NCI-H524 (cell line): ENCODE results near the gene LGALS8.

Experiments
- DNase-seq, 2 experiments: peaks; one replicate each; lab custom pipeline; 2025; lab: John Stamatoyannopoulos, UW

Gene LGALS8

DNA sequence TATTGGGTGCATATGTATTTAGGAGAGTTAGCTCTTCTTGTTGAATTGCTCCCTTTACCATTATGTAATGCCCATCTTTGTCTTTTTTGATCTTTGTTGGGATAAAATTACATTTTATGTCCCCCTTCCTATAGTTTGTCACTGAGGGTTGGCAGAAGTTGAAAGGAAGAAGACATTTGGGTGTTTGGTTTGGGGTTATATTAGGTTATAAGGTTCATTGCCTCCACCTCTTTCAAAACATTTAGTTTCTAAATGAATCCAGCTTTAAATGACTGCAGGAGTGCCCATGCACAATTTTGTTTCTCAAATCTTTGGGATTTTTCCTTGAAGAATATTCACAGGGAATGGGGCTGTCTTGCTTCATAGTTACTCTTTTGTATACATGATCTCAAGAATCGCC is 14.6 kb upstream of the LGALS8 start:
- no peak for DNase-seq

DNA sequence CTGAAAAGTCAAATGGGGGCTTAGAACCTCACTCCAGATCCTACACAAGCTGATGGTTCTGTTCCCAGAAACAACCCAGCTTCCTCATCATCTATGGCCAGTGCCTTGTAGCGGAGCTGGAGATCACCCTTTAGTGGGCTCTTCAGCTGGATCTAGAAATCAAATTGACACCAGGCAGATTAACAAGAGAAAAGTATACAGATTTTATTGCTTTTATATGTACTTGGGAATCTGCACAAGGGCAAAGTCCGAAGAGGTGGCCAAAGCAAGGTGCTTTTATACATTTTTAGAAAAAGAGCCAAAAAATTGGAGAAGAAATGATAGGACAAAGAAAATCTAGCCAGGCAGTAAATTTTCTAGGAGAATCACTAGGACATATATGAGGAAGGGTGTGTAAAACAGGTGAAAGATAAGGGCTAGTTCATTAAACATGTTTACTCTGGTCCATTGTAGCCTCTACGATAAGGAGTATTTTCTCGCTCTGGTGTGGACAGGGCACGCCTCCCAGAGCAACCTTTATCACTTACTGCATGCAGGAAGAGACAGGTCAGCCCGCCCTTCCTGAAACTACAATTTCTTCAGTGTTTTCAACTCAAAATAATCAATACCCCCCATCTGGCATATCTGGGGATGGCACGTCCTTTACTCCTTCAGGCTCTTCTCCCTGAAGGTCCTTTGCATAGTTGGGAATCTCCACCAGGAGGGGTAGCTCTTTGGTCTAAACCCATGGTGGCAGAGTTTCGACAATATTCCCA is 14.0 kb upstream of the LGALS8 start:
- DNase-seq, result no peak

DNA sequence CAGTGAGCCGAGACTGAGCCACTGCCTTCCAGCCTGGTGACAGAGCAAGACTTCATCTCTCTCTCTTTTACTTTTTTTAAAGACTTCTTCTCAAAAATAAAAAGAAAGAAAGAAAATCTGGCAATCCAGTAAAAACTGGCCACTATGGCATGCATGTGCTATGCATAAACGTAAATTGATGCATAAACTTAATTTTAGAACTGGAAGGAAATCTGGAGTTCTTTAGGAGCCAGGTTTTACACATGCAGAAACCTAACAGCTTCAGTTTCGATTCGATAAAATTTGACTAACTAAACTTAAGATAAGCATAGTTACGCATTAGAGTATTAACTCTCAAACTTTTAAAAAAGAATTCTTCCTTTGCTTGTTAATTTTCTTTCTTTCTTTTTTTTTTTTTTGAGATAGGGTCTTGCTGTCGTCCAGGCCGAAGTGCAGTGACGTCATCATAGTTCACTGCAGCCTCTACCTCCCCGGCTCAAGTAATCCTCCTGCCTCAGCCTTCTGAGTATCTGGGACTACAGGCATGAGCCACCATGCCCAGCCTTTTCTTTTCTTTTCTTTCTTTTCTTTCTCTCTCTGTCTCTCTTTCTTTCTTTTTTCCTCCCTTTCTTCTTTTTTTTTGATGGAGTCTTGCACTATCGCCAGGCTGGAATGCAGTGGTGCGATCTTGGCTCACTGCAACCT is 11.9 kb upstream of the LGALS8 start:
- no peak for DNase-seq

DNA sequence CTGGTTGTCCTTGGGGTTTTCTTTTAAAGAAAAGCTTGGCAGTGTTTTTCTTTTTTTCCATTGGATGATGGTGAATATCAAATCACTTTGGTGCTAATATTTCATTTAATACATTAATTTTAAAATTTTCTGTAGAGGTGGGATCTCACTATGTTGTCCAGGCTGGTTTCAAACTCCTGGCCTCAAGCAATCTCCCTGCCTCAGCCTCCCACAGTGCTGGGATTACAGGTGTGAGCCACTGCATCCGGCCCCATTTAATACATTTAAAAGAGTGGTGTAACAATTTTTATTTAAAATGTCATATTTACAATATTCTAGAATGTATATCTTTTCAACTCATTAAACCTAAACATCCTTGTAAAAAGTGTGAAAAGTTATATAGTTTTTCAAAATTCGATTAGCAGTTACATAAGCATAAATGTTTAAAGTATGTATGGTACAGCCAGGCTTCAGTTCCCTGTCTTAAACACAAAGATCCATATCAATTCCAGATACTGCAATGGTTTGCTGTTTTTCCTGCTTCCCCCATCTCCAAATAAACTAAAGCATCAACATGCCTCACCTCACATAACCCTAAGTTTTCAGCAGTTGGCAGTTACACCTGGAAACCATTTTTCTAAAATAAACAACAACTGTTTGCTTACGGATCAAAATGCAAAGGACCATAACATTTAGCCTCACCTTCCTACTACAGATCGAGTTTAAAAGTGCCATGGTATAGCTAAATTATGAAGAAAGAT is 8.9 kb upstream of the LGALS8 start:
- DNase-seq, result no peak

DNA sequence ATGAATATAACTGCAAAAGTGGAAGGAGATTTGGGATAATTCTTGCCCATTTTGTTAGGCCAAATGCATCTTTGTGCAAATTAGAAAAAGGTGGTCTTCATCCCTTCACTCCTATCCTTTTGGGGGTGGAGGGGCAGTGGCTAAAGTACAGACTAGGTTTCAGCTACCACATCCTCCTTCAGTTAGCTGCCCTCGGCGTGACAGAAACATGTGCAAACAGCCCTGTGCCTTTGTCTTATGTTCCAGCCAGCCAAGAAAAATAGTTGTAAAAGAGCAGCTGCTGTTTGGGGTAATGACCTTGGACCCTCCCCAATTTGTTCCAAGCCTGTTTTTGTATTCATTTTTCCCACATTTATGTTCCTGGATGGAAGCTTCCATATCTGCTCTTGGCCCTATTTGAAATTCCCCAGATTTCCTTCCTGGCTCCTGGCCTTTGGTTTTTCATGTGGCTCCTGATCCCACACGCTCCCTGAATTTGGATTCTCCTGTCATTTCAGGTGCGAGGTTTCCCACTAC is 8.3 kb upstream of the LGALS8 start:
- DNase-seq, result no peak

DNA sequence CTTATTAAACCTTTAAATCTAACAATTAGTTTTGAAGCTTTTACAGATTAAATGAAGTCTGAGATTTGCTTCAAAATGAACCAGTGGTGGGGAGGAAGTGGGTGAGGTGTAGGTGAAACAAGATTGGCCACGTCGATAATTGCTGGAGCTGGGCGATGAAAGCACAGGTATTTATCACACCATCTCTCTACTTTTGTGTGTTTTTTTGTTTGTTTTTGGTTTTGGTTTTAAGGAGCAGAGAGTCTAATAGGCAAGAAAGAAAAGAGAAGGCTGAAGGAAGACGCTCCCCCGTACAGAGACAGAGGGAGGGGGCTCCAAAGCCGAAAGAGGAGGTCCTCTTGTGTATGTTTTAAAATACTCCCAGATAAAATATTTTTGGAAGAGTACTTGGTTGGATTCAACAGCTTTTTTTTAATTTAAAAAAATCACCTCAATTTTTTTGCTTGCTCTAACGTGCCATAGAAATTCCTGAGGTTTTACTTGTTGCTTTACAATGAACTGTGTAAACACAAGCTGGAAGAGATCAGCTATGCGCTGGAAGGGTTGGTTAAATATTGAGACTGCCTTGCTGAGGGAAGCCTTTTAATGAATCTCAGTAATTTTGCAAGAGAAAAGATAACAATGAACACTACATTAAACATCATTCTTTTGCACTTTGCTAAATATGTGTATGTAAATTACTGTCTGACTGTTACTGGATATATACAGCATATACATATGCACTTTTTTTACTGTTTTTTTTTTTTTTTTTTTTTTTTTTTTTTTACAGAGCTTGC is 6.7 kb upstream of the LGALS8 start:
- DNase-seq, result no peak

DNA sequence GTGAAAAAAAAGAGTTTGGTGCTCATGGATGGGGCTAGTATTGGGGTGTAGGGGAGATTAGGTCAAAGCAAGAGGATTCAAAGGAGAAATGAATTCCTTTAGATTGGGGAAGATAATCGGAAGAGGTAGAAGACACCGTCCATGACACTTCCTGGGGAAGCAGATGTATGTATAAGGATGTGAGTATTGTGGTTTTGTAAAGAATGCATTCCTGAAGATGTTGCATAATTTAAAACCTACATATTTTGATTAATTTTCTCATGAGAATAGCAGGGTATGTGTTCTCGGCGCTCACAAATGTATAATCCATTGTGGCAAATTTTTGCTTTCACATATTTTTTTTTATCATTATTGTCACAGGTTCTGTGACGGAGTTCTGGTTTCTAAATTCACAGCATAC is 5.5 kb upstream of the LGALS8 start:
- no peak for DNase-seq

DNA sequence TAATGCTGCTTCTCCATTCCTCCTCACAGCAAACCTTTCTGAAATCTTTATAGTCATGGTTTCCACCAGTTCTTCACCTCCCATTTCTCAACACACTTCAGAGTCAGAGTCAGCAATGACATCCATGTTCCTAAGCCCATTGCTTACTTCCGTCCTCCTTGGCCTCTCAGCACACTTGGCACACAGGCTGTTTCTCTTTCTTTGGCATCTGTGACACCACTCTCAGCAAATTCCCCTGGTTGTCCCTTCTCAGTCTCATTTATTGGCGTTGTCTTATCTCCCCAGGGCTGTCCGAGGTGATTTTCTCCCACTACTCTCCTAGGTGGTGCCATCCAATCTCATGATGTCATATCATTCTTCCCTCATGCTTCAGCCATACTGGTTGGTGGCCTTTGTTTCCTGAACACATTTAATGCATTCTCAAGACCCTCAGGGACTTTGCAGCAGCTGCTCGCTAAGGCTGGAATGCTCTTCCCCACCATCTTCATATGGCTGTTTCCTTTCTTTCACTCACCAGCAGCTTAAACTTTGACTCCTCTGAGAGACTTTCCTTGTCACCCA is 3.3 kb upstream of the LGALS8 start:
- DNase-seq, result no peak

DNA sequence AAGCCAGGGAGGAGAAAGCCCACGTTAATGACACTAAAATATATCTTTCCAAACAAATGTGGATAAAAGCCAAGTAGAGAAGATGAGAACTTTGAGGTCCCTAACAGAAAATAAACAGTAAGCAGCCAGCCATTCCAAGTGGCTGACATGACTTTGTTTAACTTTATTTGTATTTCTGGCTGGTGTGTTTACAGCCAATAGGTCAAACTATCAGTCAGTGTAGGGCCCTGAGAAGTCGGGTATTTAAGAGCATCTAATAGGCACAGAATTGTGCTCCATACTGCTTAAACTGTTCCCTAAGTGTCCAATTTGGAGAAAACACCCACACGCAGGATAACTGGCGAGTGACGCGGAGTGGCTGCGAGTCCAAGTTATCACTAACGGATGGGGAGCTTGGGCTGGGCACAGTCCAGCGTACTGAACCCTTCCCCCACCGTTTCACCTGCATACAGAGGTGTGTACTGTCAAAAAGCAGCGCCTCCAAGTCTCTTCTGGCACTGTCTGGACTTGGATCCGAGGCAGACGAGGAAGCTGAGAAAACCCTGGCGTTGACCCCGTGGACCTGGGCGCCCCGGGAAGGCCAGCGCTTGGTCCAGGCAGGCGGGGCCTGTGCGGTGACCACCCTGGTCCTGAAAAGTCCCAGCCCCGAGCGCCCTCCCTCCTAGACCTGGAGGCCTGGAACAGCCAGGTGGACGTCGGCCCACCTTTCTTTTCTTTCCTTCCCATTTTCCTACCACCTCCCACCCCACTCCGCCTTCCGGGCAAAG is 662 bp upstream of the LGALS8 start:
- no peak for DNase-seq

DNA sequence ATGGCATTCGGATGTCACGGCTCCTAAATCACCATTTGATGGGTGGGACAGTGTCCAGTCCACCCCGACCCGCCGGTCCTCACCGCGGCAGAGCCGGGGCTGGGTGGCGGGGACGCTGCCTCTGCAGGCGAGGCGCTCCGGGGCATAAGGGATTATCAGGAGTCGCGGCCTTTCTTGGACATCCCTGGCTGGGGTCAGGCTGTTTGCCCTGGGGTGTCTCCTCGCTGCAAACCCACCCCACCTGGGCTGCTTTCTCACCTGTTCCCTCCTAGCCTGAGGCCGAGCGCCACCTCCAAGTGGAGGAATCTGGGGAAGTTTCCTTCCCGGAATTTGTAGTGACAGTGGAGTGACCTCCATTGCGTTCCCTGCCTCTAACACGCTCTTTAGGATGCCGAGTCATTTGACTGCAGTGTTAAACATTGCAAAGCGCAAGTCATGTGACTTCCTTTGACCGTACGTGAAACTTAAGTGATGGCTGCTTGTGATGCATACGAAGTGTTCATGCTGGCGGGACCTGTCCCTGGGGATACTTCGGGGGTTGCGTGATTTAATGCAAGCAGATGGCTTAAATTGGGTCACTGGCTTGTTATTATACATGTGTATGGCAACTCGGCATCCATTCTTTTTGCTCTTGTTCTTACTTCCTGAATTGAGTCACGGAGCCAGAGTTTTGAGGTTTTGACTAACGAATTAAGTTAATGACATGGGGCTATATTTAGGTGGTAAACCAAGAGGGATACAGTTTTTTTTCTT is 536 bp downstream of the LGALS8 start:
- DNase-seq, result peak; percentile 54 to 76

DNA sequence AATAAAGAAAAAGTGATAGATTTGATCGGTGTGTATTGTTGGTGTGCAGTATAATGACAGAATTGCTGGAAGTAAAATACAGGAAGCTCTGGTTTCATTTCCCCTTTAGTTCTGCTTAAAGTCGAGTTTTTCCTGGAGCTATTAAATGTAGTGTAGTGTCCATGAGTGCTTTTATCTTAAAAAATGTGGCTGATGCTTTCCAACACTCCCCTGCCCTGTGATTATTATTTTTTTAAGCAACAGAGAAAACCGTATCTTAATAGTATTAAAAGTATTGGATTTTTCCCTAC is 1.1 kb downstream of the LGALS8 start:
- no peak for DNase-seq

DNA sequence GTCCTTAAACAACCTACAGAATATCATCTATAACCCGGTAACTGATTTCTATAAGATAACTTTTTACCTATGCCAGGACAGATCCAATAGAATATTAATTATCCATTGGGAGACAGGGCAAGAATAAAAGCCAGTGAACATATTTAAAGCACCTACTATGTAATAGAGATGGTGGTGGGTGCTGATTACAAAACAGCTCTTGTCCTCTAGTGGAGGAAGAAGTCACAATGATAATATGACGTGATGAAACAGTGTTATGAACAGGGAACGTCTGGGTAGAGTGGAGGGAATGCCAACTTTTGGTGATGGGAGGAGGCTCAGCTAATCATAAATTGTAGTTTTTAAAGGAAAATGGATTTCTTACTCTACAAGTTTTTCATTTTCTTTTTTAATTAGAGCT is 2.3 kb downstream of the LGALS8 start:
- DNase-seq, result no peak

DNA sequence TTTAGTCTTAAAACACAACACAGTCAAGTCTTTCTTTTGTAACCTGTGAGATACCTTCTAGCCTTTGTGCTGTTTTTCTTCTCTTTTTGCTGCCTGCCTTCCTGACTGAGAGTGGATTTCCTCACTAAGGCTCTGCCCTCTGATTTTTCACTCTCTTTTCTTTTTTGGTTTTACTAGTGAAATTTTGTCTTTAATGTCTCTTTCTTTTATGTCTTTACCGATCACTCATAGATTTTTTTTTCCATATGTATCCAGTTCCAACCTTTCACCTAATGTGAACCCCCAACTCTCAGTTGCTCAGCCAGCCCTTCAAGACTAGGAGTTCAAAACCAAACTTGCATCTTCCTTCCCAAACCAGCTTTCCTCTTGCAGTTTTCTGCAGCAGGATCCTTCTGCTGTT is 6.5 kb downstream of the LGALS8 start:
- DNase-seq, result no peak

DNA sequence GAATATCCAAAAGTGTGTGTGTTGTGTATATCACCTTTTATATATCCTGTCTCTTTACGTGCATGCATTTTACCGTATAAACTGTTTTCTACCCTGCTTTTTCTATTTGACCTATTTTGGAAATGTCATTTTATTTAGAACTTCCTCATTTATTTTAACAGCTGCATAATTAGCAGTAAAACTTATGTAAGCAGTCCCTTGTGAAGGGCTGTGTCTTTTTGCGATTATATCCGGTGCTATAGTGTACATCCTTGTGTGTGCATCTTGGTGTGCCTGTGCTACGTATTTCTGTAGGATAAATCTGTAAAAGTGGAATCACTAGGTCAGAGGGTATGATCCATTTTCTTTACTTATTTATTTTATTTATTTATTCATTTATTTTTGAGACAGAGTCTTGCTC is 7.2 kb downstream of the LGALS8 start:
- no peak for DNase-seq

DNA sequence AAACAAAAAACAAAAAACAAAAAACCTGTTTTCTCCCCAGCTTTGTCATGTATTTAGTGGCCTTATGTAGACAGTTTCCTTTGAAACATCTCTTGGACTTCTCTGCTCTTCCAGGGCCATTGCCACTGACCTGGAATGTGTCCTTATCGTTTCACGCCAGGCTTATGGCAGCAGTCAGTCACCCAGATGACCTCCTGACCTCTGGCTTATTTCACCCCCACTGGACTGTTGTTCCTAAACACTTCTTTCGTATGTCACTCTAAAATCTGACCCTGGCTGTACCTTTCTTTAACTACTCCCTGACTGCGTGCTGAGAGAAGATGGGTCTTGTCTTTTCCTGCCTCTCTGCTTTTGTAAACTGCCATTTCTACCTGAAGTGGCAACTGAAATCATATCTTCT is 9.1 kb downstream of the LGALS8 start:
- DNase-seq, result no peak

DNA sequence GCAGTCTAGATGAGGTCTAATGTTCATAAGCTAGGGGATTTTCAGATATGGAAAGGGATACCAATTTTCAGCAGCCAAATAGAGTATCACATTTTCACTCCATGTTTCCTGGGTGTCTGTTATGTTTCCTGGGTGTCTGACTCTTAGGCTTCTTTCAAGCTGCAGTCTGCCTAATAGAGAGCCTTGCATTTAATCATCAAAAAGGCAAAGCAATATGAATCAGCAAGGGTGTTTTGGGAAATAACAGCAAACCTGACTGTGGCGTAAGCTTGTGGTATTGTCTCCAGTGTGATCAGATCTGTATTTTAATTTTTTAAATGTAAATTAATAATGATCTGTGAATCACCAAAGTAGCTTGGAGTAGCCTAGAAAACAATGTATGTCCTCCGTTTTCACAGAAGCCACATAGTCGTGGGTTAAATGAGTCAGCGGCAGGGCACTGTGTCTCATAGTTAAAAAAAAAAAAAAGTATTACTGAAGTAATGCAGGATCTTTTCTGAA is 10.4 kb downstream of the LGALS8 start:
- DNase-seq, result no peak

DNA sequence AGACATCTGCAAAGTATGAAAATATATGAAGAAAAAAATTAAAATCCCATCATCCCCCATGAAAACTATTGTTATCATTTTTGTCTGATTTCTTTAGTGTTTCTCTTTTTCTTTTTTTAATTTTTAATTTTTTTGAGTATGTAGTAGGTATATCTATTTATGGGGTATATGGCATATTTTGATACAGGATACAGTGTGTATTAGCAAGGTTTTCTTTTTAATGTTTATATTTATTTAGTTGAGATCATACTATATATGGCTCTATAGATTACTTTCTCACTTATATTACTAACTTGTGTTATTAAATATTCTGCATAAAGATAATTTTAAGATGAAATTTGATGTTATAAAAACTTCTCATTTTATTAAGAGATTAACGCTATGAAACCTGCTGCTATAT is 11.4 kb downstream of the LGALS8 start:
- no peak for DNase-seq

DNA sequence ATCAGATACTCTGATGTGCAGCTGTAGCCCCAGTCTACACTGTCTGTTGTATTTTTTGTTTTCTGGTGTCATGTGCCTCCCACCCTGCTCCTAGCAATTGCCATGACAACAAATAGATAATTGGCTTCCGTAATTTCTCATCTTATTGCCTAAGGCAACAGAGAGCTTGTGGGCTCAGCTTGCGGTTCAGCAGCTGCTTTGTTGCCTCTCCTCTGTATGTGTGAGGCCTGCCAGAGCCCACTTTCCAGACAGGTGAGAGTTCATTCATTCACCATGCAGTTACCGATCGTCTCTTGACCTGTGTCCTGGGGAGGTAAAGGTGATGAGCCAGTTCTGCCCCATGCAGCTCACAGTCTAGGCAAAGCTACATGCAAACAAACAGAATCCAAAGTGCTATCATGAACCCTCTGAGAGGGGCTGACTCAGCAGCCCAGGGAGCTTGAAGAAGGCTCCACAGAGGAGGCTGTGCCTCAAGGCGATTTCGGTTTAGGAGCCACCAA is 11.9 kb downstream of the LGALS8 start:
- no peak for DNase-seq

DNA sequence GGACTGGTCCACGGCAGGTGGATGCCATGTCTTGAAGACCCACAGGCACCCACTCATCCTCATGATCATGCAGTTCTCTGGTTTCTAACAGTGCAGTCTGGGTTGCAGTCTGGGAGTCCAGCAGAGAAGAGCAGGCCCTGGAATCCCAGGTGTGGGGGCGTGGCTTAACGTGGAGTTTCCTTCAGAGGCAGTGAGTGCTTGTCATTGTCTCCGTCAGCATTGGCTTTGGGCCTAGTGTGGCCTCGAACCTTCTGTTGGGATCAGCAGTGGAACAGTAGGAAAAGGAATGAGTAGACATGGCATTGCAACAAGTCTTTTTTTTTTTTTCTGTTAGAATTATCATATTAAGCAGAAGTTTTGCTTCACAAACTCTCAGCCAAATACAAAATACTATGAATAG is 12.8 kb downstream of the LGALS8 start:
- DNase-seq, result no peak

DNA sequence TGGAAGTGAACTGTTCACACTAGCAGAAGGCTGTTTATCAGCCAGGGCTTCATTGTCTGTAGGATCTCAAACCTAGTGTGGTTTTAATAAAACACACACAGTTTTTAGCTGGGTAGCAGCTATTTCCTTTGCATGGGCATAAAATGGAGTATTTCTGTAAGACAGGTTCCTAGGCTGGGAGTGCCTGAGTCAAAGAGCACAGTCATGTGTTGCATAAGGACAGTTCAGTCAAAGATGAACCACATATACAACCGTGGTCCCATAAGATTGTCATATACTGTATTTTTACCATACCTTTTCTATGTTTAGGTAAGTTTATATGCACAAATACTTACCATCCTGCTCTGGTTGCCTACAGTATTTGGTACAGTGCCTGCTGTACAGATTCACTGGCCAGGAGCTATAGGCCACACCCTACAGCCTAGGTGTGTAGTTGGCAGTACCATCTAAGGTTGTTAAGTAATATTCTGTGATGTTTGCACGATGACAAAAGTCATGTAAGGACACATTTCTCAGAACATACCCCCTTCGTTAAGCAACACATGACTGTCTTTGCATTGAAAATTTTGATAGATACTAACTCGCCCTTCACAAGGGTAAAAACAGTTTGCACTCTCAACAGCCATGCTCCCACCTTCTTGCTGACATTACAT is 17.2 kb downstream of the LGALS8 start:
- no peak for DNase-seq
